Measurements from ENCODE around the gene LRRC17.

The LRRC17 gene

GRCh38 chr7:102916426-102916825 lies 3.6 kb downstream of the LRRC17 start:
- CTCF ChIA-PET: interaction anchor here (0.6 to 0.7 kb wide), 3 partner anchors 11 to 1672 kb away, joined by 3 to 4 read pairs (median 3); no protein-coding TSS in a partner anchor
- Histone ChIP-seq H3K9me3 (ENCODE audit: control insufficient read depth, insufficient read depth, low read depth, low read length) (no peaks in the 10 kb centered on the region), H3K36me3 (ENCODE audit: control insufficient read depth in 2 of 2, insufficient read depth in 1 of 2, low read length in 2 of 2) (no peaks in the 10 kb centered on the region), H3K4me3 (ENCODE audit: low read depth, low read length) (no peak overlapping the region), H3K4me1 (ENCODE audit: control insufficient read depth, insufficient read depth, low read length) (peaks cover 10% of the 10 kb centered on the region; the same call in 1 of the 2 replicates), H3K27ac (ENCODE audit: extremely low read depth, low read depth, low read length) (no peak overlapping the region)
- POLR2A ChIA-PET: no interaction called here
- TF ChIP-seq ZNF658 (tag by site-specific recombination; IDR thresholded peaks at IDR 0.05) (no peak), ZBTB7A (tag by site-specific recombination; IDR thresholded peaks at IDR 0.05; ENCODE audit: low read depth) (no peak), REPIN1 (tag by site-specific recombination; IDR thresholded peaks at IDR 0.05; ENCODE audit: low read depth) (no peak), BCL6B (tag by site-specific recombination; IDR thresholded peaks at IDR 0.05) (no peak), ZNF530 (tag by site-specific recombination; IDR thresholded peaks at IDR 0.05; ENCODE audit: low read depth) (no peak), GLI2 (tag by site-specific recombination; IDR thresholded peaks at IDR 0.05; ENCODE audit: borderline replicate concordance, low read depth) (no peak), ZNF416 (tag by site-specific recombination; IDR thresholded peaks at IDR 0.05) (no peak), IKZF3 (tag by site-specific recombination; IDR thresholded peaks at IDR 0.05) (no peak), ZNF791 (tag by site-specific recombination; IDR thresholded peaks at IDR 0.05) (no peak), ZBTB44 (tag by site-specific recombination; IDR thresholded peaks at IDR 0.05) (no peak), EGR2 (tag by site-specific recombination; IDR thresholded peaks at IDR 0.05; ENCODE audit: low read depth) (no peak), ZNF560 (tag by site-specific recombination; IDR thresholded peaks at IDR 0.05; ENCODE audit: borderline replicate concordance) (no peak), ZSCAN18 (tag by site-specific recombination; IDR thresholded peaks at IDR 0.05) (no peak), ZNF580 (tag by site-specific recombination; IDR thresholded peaks at IDR 0.05) (no peak), TCF7L2 (IDR thresholded peaks at IDR 0.05; ENCODE audit: borderline replicate concordance, low read depth, low read length) (no peak), ZNF140 (tag by site-specific recombination; IDR thresholded peaks at IDR 0.05) (no peak)

GRCh38 chr7:102916881-102917280 lies 4.1 kb downstream of the LRRC17 start:
- H3K4me1 ChIP-seq (ENCODE audit: control insufficient read depth, insufficient read depth, low read length): peaks cover 10% of the 10 kb centered on the region; the same call in 1 of the 2 replicates
- ChIA-PET POLR2A (no interaction called here), CTCF (interaction anchor here (0.6 kb wide), 1 partner anchor 10 kb away, joined by 3 read pairs; no protein-coding TSS in a partner anchor)
- no peak overlapping the region for H3K27ac ChIP-seq (ENCODE audit: extremely low read depth, low read depth, low read length)
- no peaks in the 10 kb centered on the region for H3K9me3 ChIP-seq (ENCODE audit: control insufficient read depth, insufficient read depth, low read depth, low read length)
- H3K4me3 ChIP-seq (ENCODE audit: low read depth, low read length): no peak overlapping the region
- no peaks in the 10 kb centered on the region for H3K36me3 ChIP-seq (ENCODE audit: control insufficient read depth in 2 of 2, insufficient read depth in 1 of 2, low read length in 2 of 2)
- TF ChIP-seq KLF17 (tag by site-specific recombination; IDR thresholded peaks at IDR 0.05): no peak
- no peak for TF ChIP-seq ZNF518A (tag by site-specific recombination; conservative IDR thresholded peaks at IDR 0.05; ENCODE audit: low read depth)

Measured in HEK293 (cell line).